ENCODE results near the gene ADD1. TPM values are rescaled to one million over a fixed set of nuclear protein-coding genes. Genes with fewer than 3 reads are reported as not detected.

ADD1 gene
- total RNA-seq, 1 experiment from 2014 or later = 181 TPM

DNA sequence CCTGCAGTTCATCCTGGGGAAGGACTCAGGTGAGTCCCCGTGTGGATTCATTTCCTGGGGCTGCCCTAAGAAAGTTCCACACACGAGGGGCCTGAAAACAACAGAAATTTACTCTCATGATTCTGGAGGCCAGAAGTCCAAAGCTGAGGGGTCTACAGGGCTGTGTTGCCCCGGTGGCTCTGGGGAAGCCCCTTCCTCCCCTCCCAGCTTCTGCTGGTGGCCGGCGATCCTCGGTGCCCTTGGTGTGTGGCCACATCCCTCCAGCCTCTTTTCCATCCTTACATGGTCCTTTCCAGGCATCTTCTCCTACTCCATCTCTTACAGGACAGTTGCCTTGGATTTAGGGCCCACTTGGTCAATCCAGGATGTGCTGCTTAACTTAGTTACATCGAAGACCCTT, 35.6 kb upstream of the ADD1 start:
- H3F3A ChIP-seq (ENCODE audit: insufficient read depth, low read depth) = no peaks in the 10 kb centered on the region
- H3K4me3 ChIP-seq = no peak overlapping the region
- intact Hi-C loops (cut with micrococcal nuclease; ENCODE audit: unreplicated experiment) = no loop called here
- no TSS peak for BruUV-seq (replicated peaks)
- no peaks in the 10 kb centered on the region for H3K9me2 ChIP-seq (ENCODE audit: insufficient read depth)
- no peak overlapping the region for H2AFZ ChIP-seq
- TF ChIP-seq EZH2 (IDR thresholded peaks at IDR 0.05; ENCODE audit: low read depth) (no peak), CTCF (conservative IDR thresholded peaks at IDR 0.05) (no peak)
- no peaks in the 10 kb centered on the region for H3K9me3 ChIP-seq (ENCODE audit: insufficient read depth, low read depth)
- DNase-seq = no peak
- no peaks in the 10 kb centered on the region for H3K27me3 ChIP-seq (ENCODE audit: insufficient read depth, low read depth)
- POLR2A ChIA-PET (ENCODE audit: unreplicated experiment) = interaction anchor here (0.6 kb wide), 1 partner anchor 23 kb away, joined by 6 read pairs; no protein-coding TSS in a partner anchor
- H3K27ac ChIP-seq = no peak overlapping the region
- peaks cover 6% of the 10 kb centered on the region; the same call in 1 of the 2 replicates for H4K20me1 ChIP-seq (ENCODE audit: insufficient read depth)
- CTCF ChIA-PET = no interaction called here
- no peaks in the 10 kb centered on the region for H3K36me3 ChIP-seq (ENCODE audit: low read depth)
- no peak overlapping the region for H3K4me2 ChIP-seq
- no peaks in the 10 kb centered on the region for H3K79me2 ChIP-seq (ENCODE audit: low read depth)
- peaks cover 32% of the 10 kb centered on the region for H3K4me1 ChIP-seq (replicated peaks; ENCODE audit: insufficient read depth)

GRCh38 chr4:2809610-2810180, 33.9 kb upstream of the ADD1 start:
- Histone ChIP-seq H3K36me3 (ENCODE audit: low read depth) (no peaks in the 10 kb centered on the region), H3F3A (ENCODE audit: insufficient read depth, low read depth) (no peaks in the 10 kb centered on the region), H3K4me3 (no peak overlapping the region), H3K4me2 (no peak overlapping the region), H3K9me3 (ENCODE audit: insufficient read depth, low read depth) (no peaks in the 10 kb centered on the region), H3K9me2 (ENCODE audit: insufficient read depth) (no peaks in the 10 kb centered on the region), H3K27ac (no peak overlapping the region), H2AFZ (no peak overlapping the region), H3K27me3 (ENCODE audit: insufficient read depth, low read depth) (no peaks in the 10 kb centered on the region), H3K4me1 (replicated peaks; ENCODE audit: insufficient read depth) (peaks cover 25% of the 10 kb centered on the region), H4K20me1 (ENCODE audit: insufficient read depth) (peaks cover 6% of the 10 kb centered on the region; the same call in 1 of the 2 replicates), H3K79me2 (ENCODE audit: low read depth) (no peaks in the 10 kb centered on the region)
- BruUV-seq (replicated peaks) = no TSS peak
- DNase-seq = no peak
- POLR2A ChIA-PET (ENCODE audit: unreplicated experiment) = no interaction called here
- intact Hi-C loops (cut with micrococcal nuclease; ENCODE audit: unreplicated experiment) = no loop called here
- TF ChIP-seq CTCF (conservative IDR thresholded peaks at IDR 0.05) (no peak), EZH2 (IDR thresholded peaks at IDR 0.05; ENCODE audit: low read depth) (no peak)
- CTCF ChIA-PET = interaction anchor here (0.8 kb wide), 1 partner anchor 9 kb away, joined by 4 read pairs; no protein-coding TSS in a partner anchor

DNA sequence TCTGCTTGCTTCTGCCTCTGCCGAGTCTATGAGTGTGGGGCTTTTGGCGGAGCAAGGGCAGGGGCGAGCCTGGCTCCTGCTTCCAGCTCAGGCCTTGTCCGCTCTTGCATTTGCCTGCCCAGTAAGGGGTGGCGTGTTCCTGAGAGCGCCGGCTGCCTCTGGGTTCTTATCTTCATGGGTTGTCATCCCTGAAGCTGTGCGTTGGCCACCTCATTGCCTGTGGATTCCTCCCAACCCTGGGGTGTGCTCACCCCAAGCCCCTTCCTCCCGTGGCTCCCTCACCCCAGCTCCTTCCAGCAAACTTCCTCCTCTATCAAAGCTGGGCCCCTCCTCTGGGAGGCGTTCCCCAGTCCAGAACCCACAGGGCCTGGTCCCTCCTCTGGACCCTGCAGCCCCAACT, 33.3 kb upstream of the ADD1 start:
- no TSS peak for BruUV-seq (replicated peaks)
- peaks cover 6% of the 10 kb centered on the region; the same call in 1 of the 2 replicates for H4K20me1 ChIP-seq (ENCODE audit: insufficient read depth)
- H3K4me2 ChIP-seq = no peak overlapping the region
- ChIA-PET CTCF (no interaction called here), POLR2A (ENCODE audit: unreplicated experiment) (no interaction called here)
- no peak overlapping the region for H3K4me3 ChIP-seq
- no peak for DNase-seq
- TF ChIP-seq EZH2 (IDR thresholded peaks at IDR 0.05; ENCODE audit: low read depth) = no peak
- H3K27me3 ChIP-seq (ENCODE audit: insufficient read depth, low read depth) = no peaks in the 10 kb centered on the region
- H3F3A ChIP-seq (ENCODE audit: insufficient read depth, low read depth) = no peaks in the 10 kb centered on the region
- H3K36me3 ChIP-seq (ENCODE audit: low read depth) = no peaks in the 10 kb centered on the region
- H3K27ac ChIP-seq = no peak overlapping the region
- no peaks in the 10 kb centered on the region for H3K9me2 ChIP-seq (ENCODE audit: insufficient read depth)
- H2AFZ ChIP-seq = no peak overlapping the region
- peaks cover 18% of the 10 kb centered on the region for H3K4me1 ChIP-seq (replicated peaks; ENCODE audit: insufficient read depth)
- no peaks in the 10 kb centered on the region for H3K9me3 ChIP-seq (ENCODE audit: insufficient read depth, low read depth)
- H3K79me2 ChIP-seq (ENCODE audit: low read depth) = no peaks in the 10 kb centered on the region
- intact Hi-C loops (cut with micrococcal nuclease; ENCODE audit: unreplicated experiment) = no loop called here
